HCT116 (cell line): ENCODE measurements around the gene SDK1. TPM values are rescaled to one million over a fixed set of nuclear protein-coding genes. Genes with fewer than 3 reads are reported as not detected.

Experiments used
- ATAC-seq: fragments of 200-7000 bp; cut with Tn5 transposase; 2 replicates; pipeline ENCODE4 v1.9.1; 2020; ENCODE audit warnings: mild to moderate bottlenecking, moderate library complexity
- BruUV-seq: library from RNA; stranded (reverse); fragments of 400-500 nt; replicated peaks from 2 replicates; lab custom pipeline; 2021; lab: Mats Ljungman, UMichigan
- CTCF ChIA-PET: fragments of 300-600 bp; sonication (Branson Sonifier 250); formaldehyde crosslinking; loops from one replicate; lab custom pipeline; 2021; ENCODE audit warnings: antibody characterized with exemption; lab: Charles Lee
- POLR2A ChIA-PET: fragments of 300-600, 350-600 bp; sonication (Branson Sonifier 250); formaldehyde crosslinking; loops from one replicate; lab custom pipeline; 2021; ENCODE audit warnings: antibody characterized with exemption; lab: Charles Lee
- RAD21 ChIA-PET, 2 experiments: fragments of 300-600 bp; sonication (Branson Sonifier 250); formaldehyde crosslinking; loops; one replicate each; lab custom pipeline; 2023; ENCODE audit warnings: low total read pairs in 2 of 2; ENCODE audit not compliant: uncharacterized antibody in 2 of 2, unreplicated experiment in 2 of 2, low non-redundant PET in 1 of 2; lab: Charles Lee
- DNase-seq: peaks from one replicate; pipeline ENCODE4 v3.0.0-alpha.2; 2010; ENCODE audit warnings: low read depth, low spot score
- H2AFZ ChIP-seq: fragments of 200-600 bp; shearing (Covaris generic), sonication (generic); 2 replicates; pipeline ENCODE4 v1.6.1; 2017; ENCODE audit warnings: low read depth, mixed run types, mixed read lengths, antibody characterized with exemption, low read length; ENCODE audit not compliant: poor library complexity, severe bottlenecking
- H3K27ac ChIP-seq: 2 replicates; pipeline ENCODE4 v1.5.1; 2012; ENCODE audit warnings: low read depth, low read length
- H3K27me3 ChIP-seq: fragments of 200-600 bp; sonication (generic); 2 replicates; pipeline ENCODE4 v1.6.1; 2016; ENCODE audit warnings: mixed run types, low read length, mixed read lengths; ENCODE audit not compliant: insufficient read depth
- H3K36me3 ChIP-seq, 2 experiments: fragments of 200-500 bp in 1 of 2; fragments of 200-600 bp in 1 of 2; sonication (Bioruptor generic) in 1 of 2; sonication (generic) in 1 of 2; 2 replicates each; pipeline versions ENCODE4 v1.5.1 to v1.6.1; 2014 to 2016; ENCODE audit warnings: low read length in 2 of 2, inconsistent platforms in 1 of 2, mixed read lengths in 1 of 2, mixed run types in 1 of 2; ENCODE audit not compliant: insufficient read depth in 2 of 2, control insufficient read depth in 1 of 2
- H3K4me1 ChIP-seq, 2 experiments: fragments of 200-600 bp in 1 of 2; sonication (generic) in 1 of 2; 2 replicates each; pipeline versions ENCODE4 v1.5.1 to v1.6.1; 2012 to 2017; ENCODE audit warnings: low read length in 2 of 2, inconsistent platforms in 1 of 2, mild to moderate bottlenecking in 1 of 2, mixed read lengths in 1 of 2, mixed run types in 1 of 2, moderate library complexity in 1 of 2; ENCODE audit not compliant: insufficient read depth in 2 of 2, control insufficient read depth in 1 of 2
- H3K4me2 ChIP-seq: fragments of 200-600 bp; sonication (generic); 2 replicates; pipeline ENCODE4 v1.6.1; 2017; ENCODE audit warnings: mixed run types, low read length, mixed read lengths
- H3K4me3 ChIP-seq, 2 experiments: fragments of 200-600 bp in 1 of 2; sonication (generic) in 1 of 2; replicated peaks in 1 of 2; 2 replicates each; pipeline ENCODE4 v1.5.1; 2011 to 2016; ENCODE audit warnings: low read length in 2 of 2, control low read depth in 1 of 2, low read depth in 1 of 2, mild to moderate bottlenecking in 1 of 2, mixed read lengths in 1 of 2, mixed run types in 1 of 2
- H3K79me2 ChIP-seq: fragments of 200-600 bp; sonication (generic); 2 replicates; pipeline ENCODE4 v1.6.1; 2017; ENCODE audit warnings: mild to moderate bottlenecking, mixed run types, low read length, moderate library complexity, mixed read lengths; ENCODE audit not compliant: insufficient read depth
- H3K9ac ChIP-seq: fragments of 200-600 bp; sonication (generic); 2 replicates; pipeline ENCODE4 v1.6.1; 2016; ENCODE audit warnings: low read length, mixed read lengths
- H3K9me2 ChIP-seq: fragments of 200-600 bp; sonication (generic), shearing (Covaris generic); 2 replicates; pipeline ENCODE4 v1.6.1; 2017; ENCODE audit warnings: mixed run types, mild to moderate bottlenecking, moderate library complexity; ENCODE audit not compliant: insufficient read depth
- H3K9me3 ChIP-seq, 2 experiments: fragments of 200-500 bp in 1 of 2; fragments of 200-600 bp in 1 of 2; sonication (Bioruptor generic) in 1 of 2; sonication (generic) in 1 of 2; 2 replicates each; pipeline ENCODE4 v1.6.1; 2014 to 2017; ENCODE audit warnings: low read length in 2 of 2, mixed read lengths in 2 of 2, inconsistent platforms in 1 of 2, low read depth in 1 of 2, mild to moderate bottlenecking in 1 of 2, mixed run types in 1 of 2, moderate library complexity in 1 of 2; ENCODE audit not compliant: control insufficient read depth in 1 of 2, insufficient read depth in 1 of 2
- H4K20me1 ChIP-seq: fragments of 200-600 bp; sonication (generic), shearing (Covaris generic); 2 replicates; pipeline ENCODE4 v1.6.1; 2017; ENCODE audit warnings: mixed run types, mild to moderate bottlenecking, moderate library complexity; ENCODE audit not compliant: insufficient read depth
- CEBPB ChIP-seq: IDR thresholded peaks from 2 replicates; pipeline ENCODE4 v1.6.1; 2012; ENCODE audit warnings: low read depth
- SP1 ChIP-seq: IDR thresholded peaks from 2 replicates; pipeline ENCODE4 v1.6.1; 2012; ENCODE audit warnings: low read depth
- ZFX ChIP-seq: fragments of 450-650 bp; IDR thresholded peaks from 2 replicates; pipeline ENCODE4 v1.6.1; 2017
- ZNF274 ChIP-seq: fragments of 200-500 bp; sonication (Bioruptor generic); IDR thresholded peaks from 2 replicates; pipeline ENCODE4 v1.6.1; 2014; ENCODE audit warnings: mild to moderate bottlenecking, low read depth, low read length, inconsistent platforms
- intact Hi-C: fragments of 100-400 bp; cut with micrococcal nuclease; formaldehyde crosslinking; loops from 2 replicates; pipeline ENCODE4 v1.10.0; 2022
- total RNA-seq: library from RNA; stranded (reverse); gene quantifications from one replicate; pipeline ENCODE4 v1.2.1, GENCODE V29; 2021; ENCODE audit not compliant: unreplicated experiment

Gene SDK1
- total RNA-seq, 1 experiment from 2014 or later, result 0.05 TPM

DNA sequence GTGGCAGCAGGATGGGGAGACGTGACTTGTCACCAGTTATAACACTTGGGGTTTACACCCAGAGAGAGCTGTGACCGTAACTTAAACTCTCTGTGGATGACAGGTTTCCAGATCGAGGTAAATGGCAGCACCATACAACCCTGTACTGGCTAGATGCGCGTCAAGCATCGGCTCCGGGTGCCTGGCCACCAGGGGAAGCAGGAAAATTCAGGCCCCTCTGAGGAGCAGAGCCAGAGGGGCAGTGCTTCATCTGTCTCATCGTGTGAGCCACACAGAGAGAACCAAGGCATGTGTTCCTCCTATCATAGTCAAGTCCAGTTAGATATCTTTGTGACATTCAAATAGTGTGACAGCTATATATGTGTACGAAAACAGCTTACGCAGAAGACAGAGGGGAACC, 728.9 kb downstream of the SDK1 start:
- no peak overlapping the region for H3K9ac ChIP-seq
- ChIA-PET RAD21 (no interaction called here), CTCF (no interaction called here), POLR2A (no interaction called here)
- no peak overlapping the region for H3K4me3 ChIP-seq
- H4K20me1 ChIP-seq, result no peaks in the 10 kb centered on the region
- no peaks in the 10 kb centered on the region for H3K9me2 ChIP-seq
- intact Hi-C loops, result no loop called here
- no peak overlapping the region for H3K4me2 ChIP-seq
- no TSS peak for BruUV-seq
- no peak overlapping the region for H3K27ac ChIP-seq
- no peaks in the 10 kb centered on the region for H3K79me2 ChIP-seq
- H3K4me1 ChIP-seq, result no peaks in the 10 kb centered on the region
- DNase-seq (no peak), ATAC-seq (no peak)
- H3K9me3 ChIP-seq, result no peaks in the 10 kb centered on the region
- H3K27me3 ChIP-seq, result peaks cover 4% of the 10 kb centered on the region; the same call in 1 of the 2 replicates
- TF ChIP-seq ZNF274 (no peak), CEBPB (no peak), SP1 (no peak)
- no peaks in the 10 kb centered on the region for H3K36me3 ChIP-seq
- H2AFZ ChIP-seq, result no peak overlapping the region

DNA sequence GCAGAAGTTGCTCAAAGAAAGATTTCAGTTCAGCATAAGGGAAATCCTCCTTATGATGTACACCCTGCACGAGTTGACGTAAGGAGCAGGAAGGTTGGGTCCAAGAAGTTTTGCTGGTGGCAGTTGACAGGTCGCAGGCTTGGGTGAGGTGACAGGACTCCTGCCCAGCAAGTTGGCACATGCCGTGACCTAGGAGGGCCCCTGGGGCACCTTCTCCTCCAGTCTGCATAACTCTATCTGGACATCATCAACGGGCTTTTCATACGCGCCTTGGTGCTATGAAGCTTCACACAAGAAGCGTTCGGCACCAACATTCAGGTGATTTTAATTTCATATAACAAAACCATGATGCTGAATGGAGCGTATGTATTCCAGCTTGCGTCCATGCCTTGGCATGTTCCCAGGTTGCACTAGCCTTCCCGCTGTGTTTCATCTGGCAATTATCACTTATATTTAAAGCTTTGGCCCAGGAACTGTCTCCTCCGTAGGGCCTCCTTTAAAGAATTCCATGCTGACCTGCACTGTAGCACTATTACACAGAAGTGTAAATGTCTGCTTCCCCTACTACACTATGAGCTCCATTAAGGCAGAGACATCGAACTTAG, 729.4 kb downstream of the SDK1 start:
- no TSS peak for BruUV-seq
- Histone ChIP-seq H4K20me1 (no peaks in the 10 kb centered on the region), H3K79me2 (no peaks in the 10 kb centered on the region), H3K4me3 (no peak overlapping the region), H3K9ac (no peak overlapping the region), H3K27ac (no peak overlapping the region), H3K27me3 (peaks cover 4% of the 10 kb centered on the region; the same call in 1 of the 2 replicates), H3K4me2 (no peak overlapping the region)
- CTCF ChIA-PET, result no interaction called here
- POLR2A ChIA-PET, result no interaction called here
- ATAC-seq, result no peak
- RAD21 ChIA-PET, result no interaction called here
- intact Hi-C loops, result no loop called here
- TF ChIP-seq ZFX, result no peak
- TF ChIP-seq, all 23 proteins: peak for 0
- H3K36me3 ChIP-seq, result no peaks in the 10 kb centered on the region
- H3K9me3 ChIP-seq, result no peaks in the 10 kb centered on the region
- H3K4me1 ChIP-seq, result no peaks in the 10 kb centered on the region
- no peak overlapping the region for H2AFZ ChIP-seq
- no peak for DNase-seq
- no peaks in the 10 kb centered on the region for H3K9me2 ChIP-seq
